Left renal pelvis (tissue), 4 donors: ENCODE results near the gene PRPF18. TPM values are rescaled to one million over a fixed set of nuclear protein-coding genes. Genes with fewer than 3 reads are reported as not detected.

Source experiments
- DNase-seq, 4 donors: peaks; one replicate each; pipeline ENCODE4 v3.0.0-alpha.2; 2013; ENCODE audit warnings: low read depth in 4 of 4, low spot score in 3 of 4
- polyA plus RNA-seq, 4 donors: library from polyadenylated mRNA; unstranded; fragments of 120-200 nt; gene quantifications; one replicate each; pipeline ENCODE4 v1.2.1, GENCODE V29; 2013; ENCODE audit not compliant: insufficient read length in 4 of 4

Gene PRPF18
- polyA plus RNA-seq, 4 donors, result 24.0 to 30.4 (median 25.4) TPM

- no peak for DNase-seq
Measured at GRCh38 chr10:13597909-13598308, 11.1 kb downstream of the PRPF18 start.

GRCh38 chr10:13604357-13605040 lies 17.7 kb downstream of the PRPF18 start:
- no peak for DNase-seq

GRCh38 chr10:13608246-13608853 lies 21.6 kb downstream of the PRPF18 start:
- DNase-seq, result no peak

- DNase-seq, result no peak
Measured at GRCh38 chr10:13612654-13613373, 26.0 kb downstream of the PRPF18 start.

GRCh38 chr10:13613519-13613918 lies 26.8 kb downstream of the PRPF18 start:
- DNase-seq, result no peak

GRCh38 chr10:13614530-13615332 lies 28.0 kb downstream of the PRPF18 start:
- no peak for DNase-seq

- DNase-seq, result no peak
Measured at GRCh38 chr10:13615650-13616300, 29.0 kb downstream of the PRPF18 start.

GRCh38 chr10:13617116-13617515 lies 30.4 kb downstream of the PRPF18 start:
- DNase-seq, result no peak

- no peak for DNase-seq
Measured at GRCh38 chr10:13621931-13622330, 35.2 kb downstream of the PRPF18 start.

GRCh38 chr10:13624630-13625029 lies 37.9 kb downstream of the PRPF18 start:
- no peak for DNase-seq

- no peak for DNase-seq
Measured at GRCh38 chr10:13627459-13628310, 40.9 kb downstream of the PRPF18 start.

- DNase-seq, result no peak
Measured at GRCh38 chr10:13628661-13629060, 41.9 kb downstream of the PRPF18 start.

GRCh38 chr10:13629116-13629515 lies 42.4 kb downstream of the PRPF18 start:
- no peak for DNase-seq

GRCh38 chr10:13630231-13630630 lies 43.5 kb downstream of the PRPF18 start:
- DNase-seq, result no peak

- no peak for DNase-seq
Measured at GRCh38 chr10:13631594-13631993, 44.8 kb downstream of the PRPF18 start.

- no peak for DNase-seq
Measured at GRCh38 chr10:13632440-13632839, 45.7 kb downstream of the PRPF18 start.

GRCh38 chr10:13632884-13633440 lies 46.2 kb downstream of the PRPF18 start:
- DNase-seq, result no peak

GRCh38 chr10:13633689-13634088 lies 46.9 kb downstream of the PRPF18 start:
- DNase-seq, result peak in 1 of 4 donors; percentile 42

- DNase-seq, result no peak
Measured at GRCh38 chr10:13634207-13634606, 47.4 kb downstream of the PRPF18 start.
